ENCODE measurements around the gene SETBP1. TPM values are rescaled to one million over a fixed set of nuclear protein-coding genes. Genes with fewer than 3 reads are reported as not detected.

Gene SETBP1
- total and polyA plus RNA-seq, 2 of the 8 experiments (the other 6 are each of a cell fraction or from before 2014, with no cell fraction given), result 2.0 to 6.5 TPM

GRCh38 chr18:44731530-44732237 is 51.0 kb downstream of the SETBP1 start:
- no peak overlapping the region for H3K27ac ChIP-seq (ENCODE audit: low read depth, low read length)
- CTCF ChIA-PET (ENCODE audit: partially characterized antibody), result no interaction called here

More at GRCh38 chr18:44731530-44732237, 51.0 kb downstream of the SETBP1 start:
- POLR2A ChIA-PET (ENCODE audit: partially characterized antibody), result no interaction called here
- no peak overlapping the region for H2AK5ac ChIP-seq (ENCODE audit: low read depth, low read length)
- H3K4me3 ChIP-seq (ENCODE audit: extremely low read depth in 1 of 4, insufficient read depth in 2 of 4, low read depth in 3 of 4, low read length in 4 of 4), result no peak overlapping the region
- H3K56ac ChIP-seq (replicated peaks; ENCODE audit: insufficient read length, low read depth, low read length), result no peak overlapping the region
- no peak overlapping the region for H3K18ac ChIP-seq (ENCODE audit: extremely low read depth, low read length)
- H3K79me2 ChIP-seq (ENCODE audit: control insufficient read depth in 1 of 2, insufficient read depth in 2 of 2, low read length in 2 of 2), result no peaks in the 10 kb centered on the region
- TF ChIP-seq BRCA1 (IDR thresholded peaks at IDR 0.05; ENCODE audit: low read depth, low read length) (no peak), POLR2A (IDR thresholded peaks at IDR 0.05; ENCODE audit: control extremely low read depth in 1 of 2, low read depth in 2 of 2, low read length in 2 of 2) (no peak), KDM1A (IDR thresholded peaks at IDR 0.05; ENCODE audit: borderline replicate concordance, low read length) (no peak), POLR2AphosphoS5 (IDR thresholded peaks at IDR 0.05; ENCODE audit: low read depth, low read length) (no peak), CREB1 (IDR thresholded peaks at IDR 0.05) (no peak), RFX5 (IDR thresholded peaks at IDR 0.05; ENCODE audit: borderline replicate concordance, low read depth, low read length) (no peak), TAF7 (optimal IDR thresholded peaks at IDR 0.05; ENCODE audit: borderline replicate concordance, low read depth, low read length) (no peak), SIX5 (IDR thresholded peaks at IDR 0.05; ENCODE audit: low read depth, low read length) (no peak), HDAC6 (IDR thresholded peaks at IDR 0.05; ENCODE audit: low read depth, low read length) (no peak), SIRT6 (IDR thresholded peaks at IDR 0.05; ENCODE audit: low read length) (no peak), SAP30 (IDR thresholded peaks at IDR 0.05; ENCODE audit: insufficient read depth, insufficient replicate concordance, low read length) (no peak), CEBPB (IDR thresholded peaks at IDR 0.05; ENCODE audit: low read depth, low read length) (no peak)
- 91% methylated on average over 9 of the region's 9 CpGs; no CpG with 5 or more reads in 1 of the 2 experiments for WGBS, 2 experiments (ENCODE audit: extremely low coverage in 1 of 2, insufficient coverage in 1 of 2, insufficient read length in 1 of 2, insufficient replicate concordance in 2 of 2, low coverage in 1 of 2, low lambda C conversion rate in 2 of 2, missing lambda C conversion rate in 1 of 2)
- no peak overlapping the region for H3K23ac ChIP-seq (ENCODE audit: insufficient read length)
- peaks cover 0 to 10% (median 0%) of the 10 kb centered on the region in 4 experiments; a peak in 1 of 7 replicates for H3K4me1 ChIP-seq (replicated peaks in 1 of 4; ENCODE audit: control insufficient read depth in 3 of 4, insufficient read depth in 4 of 4, low read length in 3 of 4)
- no peak overlapping the region for H2BK5ac ChIP-seq (ENCODE audit: low read depth, low read length)
- no peak overlapping the region for H3K14ac ChIP-seq (ENCODE audit: insufficient read length)
- no peaks in the 10 kb centered on the region for H3K79me1 ChIP-seq (ENCODE audit: low read depth, low read length)
- no peaks in the 10 kb centered on the region for H4K20me1 ChIP-seq (replicated peaks in 1 of 2; ENCODE audit: control insufficient read depth in 1 of 2, insufficient read depth in 2 of 2, low read length in 2 of 2)
- H2AFZ ChIP-seq (ENCODE audit: low read length), result no peak overlapping the region
- no peak overlapping the region for H4K8ac ChIP-seq (ENCODE audit: extremely low read depth, insufficient read depth, low read length)
- no peak overlapping the region for H2BK12ac ChIP-seq (ENCODE audit: low read depth, low read length)
- no peak overlapping the region for H3K4me2 ChIP-seq (ENCODE audit: insufficient read depth in 1 of 2, low read depth in 2 of 2, low read length in 2 of 2)
- H3K23me2 ChIP-seq (ENCODE audit: low read depth, low read length), result no peaks in the 10 kb centered on the region
- H3K9ac ChIP-seq (replicated peaks in 1 of 4; ENCODE audit: extremely low read depth in 1 of 4, low read depth in 3 of 4, low read length in 3 of 4), result no peak overlapping the region
- no peak overlapping the region for H3K4ac ChIP-seq (replicated peaks; ENCODE audit: insufficient read length, low read depth, low read length)
- H2BK120ac ChIP-seq (replicated peaks; ENCODE audit: low read depth, low read length), result no peak overlapping the region
- FAIRE-seq (no peak), DNase-seq (ENCODE audit: low read depth in 1 of 2, low spot score in 2 of 2) (no peak)
- H4K5ac ChIP-seq (ENCODE audit: insufficient read length, low read depth, low read length), result no peak overlapping the region
- no peak overlapping the region for H2BK15ac ChIP-seq (ENCODE audit: low read length)
- H3K36me3 ChIP-seq (ENCODE audit: control insufficient read depth in 2 of 4, insufficient read depth in 4 of 4, low read length in 3 of 4), result no peaks in the 10 kb centered on the region
- H2BK20ac ChIP-seq (ENCODE audit: low read length), result no peak overlapping the region
- H4K91ac ChIP-seq (replicated peaks; ENCODE audit: insufficient read length, low read length), result no peak overlapping the region
- H3K27me3 ChIP-seq (replicated peaks in 1 of 4; ENCODE audit: control insufficient read depth in 3 of 4, extremely low read depth in 1 of 4, insufficient read depth in 3 of 4, low read length in 3 of 4), result no peaks in the 10 kb centered on the region
- H3K9me3 ChIP-seq (ENCODE audit: insufficient read depth in 2 of 2, low read depth in 1 of 2, low read length in 1 of 2), result no peaks in the 10 kb centered on the region

Data from H1 (cell line).